ENCODE results near the gene FBXO30.

DNA sequence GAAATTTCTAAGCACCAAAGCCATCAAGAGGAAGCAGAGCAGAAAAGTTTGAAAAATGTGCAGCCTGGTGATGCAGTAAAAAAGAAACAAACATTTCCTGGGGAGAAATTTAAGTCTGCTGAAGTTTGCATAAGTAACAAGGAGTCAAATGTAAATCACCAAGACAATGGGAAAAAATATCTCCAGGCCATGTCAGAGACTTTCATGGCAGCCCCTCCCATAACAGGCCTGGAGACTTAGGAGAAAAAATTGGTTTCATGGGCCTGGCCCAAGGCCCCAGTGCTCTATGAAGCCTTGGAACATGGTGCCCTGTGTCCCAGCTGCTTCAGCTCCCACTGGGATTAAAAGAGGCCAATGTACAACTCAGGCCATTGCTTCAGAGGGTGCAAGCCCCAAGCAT, 49.1 kb downstream of the FBXO30 start:
- TF ChIP-seq EZH2 (IDR thresholded peaks at IDR 0.05; ENCODE audit: insufficient read depth, poor library complexity, severe bottlenecking) (no peak), EZH2phosphoT487 (IDR thresholded peaks at IDR 0.05; ENCODE audit: insufficient read depth, low read depth) (no peak)
